DOHH2 (cell line): ENCODE measurements around the gene UNC5C.

Source experiments
- H3F3A ChIP-seq: fragments of 200-600 bp; sonication (generic), shearing (Covaris generic); 2 replicates; pipeline ENCODE4 v1.6.0; 2016; ENCODE audit warnings: antibody characterized with exemption, mild to moderate bottlenecking; ENCODE audit not compliant: control insufficient read depth, insufficient read depth
- H3K27ac ChIP-seq: fragments of 200-600 bp; sonication (generic); 2 replicates; pipeline ENCODE4 v1.5.1; 2014; ENCODE audit warnings: low read depth, mild to moderate bottlenecking, low read length, moderate library complexity
- H3K27me3 ChIP-seq: fragments of 200-600 bp; sonication (generic); 2 replicates; pipeline ENCODE4 v1.6.1; 2014; ENCODE audit warnings: mild to moderate bottlenecking, low read length, mixed read lengths; ENCODE audit not compliant: control insufficient read depth
- H3K36me3 ChIP-seq: fragments of 200-600 bp; sonication (generic); 2 replicates; pipeline ENCODE4 v1.6.1; 2014; ENCODE audit warnings: mild to moderate bottlenecking, low read length, moderate library complexity, mixed read lengths; ENCODE audit not compliant: control insufficient read depth
- H3K4me1 ChIP-seq: fragments of 200-600 bp; sonication (generic); 2 replicates; pipeline ENCODE4 v1.6.1; 2014; ENCODE audit warnings: mild to moderate bottlenecking, low read length, mixed read lengths; ENCODE audit not compliant: control insufficient read depth
- H3K4me2 ChIP-seq: fragments of 200-600 bp; sonication (generic); 2 replicates; pipeline ENCODE4 v1.6.0; 2014; ENCODE audit warnings: mild to moderate bottlenecking, low read length, moderate library complexity
- H3K4me3 ChIP-seq: fragments of 200-600 bp; sonication (generic); 2 replicates; pipeline ENCODE4 v1.5.1; 2014; ENCODE audit warnings: mild to moderate bottlenecking, low read length, mixed read lengths
- H3K79me2 ChIP-seq: fragments of 200-600 bp; sonication (generic); 2 replicates; pipeline ENCODE4 v1.6.1; 2014; ENCODE audit warnings: mild to moderate bottlenecking, low read length, mixed read lengths; ENCODE audit not compliant: control insufficient read depth
- H3K9me2 ChIP-seq: fragments of 200-600 bp; sonication (generic); replicated peaks from 2 replicates; pipeline ENCODE4 v1.6.1; 2014; ENCODE audit warnings: mild to moderate bottlenecking, low read length, mixed read lengths; ENCODE audit not compliant: control insufficient read depth
- H3K9me3 ChIP-seq: fragments of 200-600 bp; sonication (generic); 2 replicates; pipeline ENCODE4 v1.6.1; 2014; ENCODE audit warnings: antibody characterized with exemption, low read length, mixed read lengths; ENCODE audit not compliant: control insufficient read depth, insufficient read depth
- H4K20me1 ChIP-seq: fragments of 200-600 bp; sonication (generic); 2 replicates; pipeline ENCODE4 v1.6.0; 2014; ENCODE audit warnings: low read depth, mild to moderate bottlenecking, antibody characterized with exemption, low read length, moderate library complexity; ENCODE audit not compliant: control insufficient read depth, insufficient read depth
- CTCF ChIP-seq: fragments of 200-600 bp; sonication (generic); IDR thresholded peaks from one replicate; pipeline ENCODE4 v1.5.1; 2014; ENCODE audit warnings: antibody characterized with exemption, mild to moderate bottlenecking, low read depth, low read length; ENCODE audit not compliant: poor library complexity, severe bottlenecking
- EZH2phosphoT487 ChIP-seq: fragments of 200-600 bp; sonication (generic); IDR thresholded peaks from 2 replicates; pipeline ENCODE4 v1.6.1; 2017; ENCODE audit warnings: borderline replicate concordance, mild to moderate bottlenecking, antibody characterized with exemption, low read length, moderate library complexity, mixed read lengths

The UNC5C gene

DNA sequence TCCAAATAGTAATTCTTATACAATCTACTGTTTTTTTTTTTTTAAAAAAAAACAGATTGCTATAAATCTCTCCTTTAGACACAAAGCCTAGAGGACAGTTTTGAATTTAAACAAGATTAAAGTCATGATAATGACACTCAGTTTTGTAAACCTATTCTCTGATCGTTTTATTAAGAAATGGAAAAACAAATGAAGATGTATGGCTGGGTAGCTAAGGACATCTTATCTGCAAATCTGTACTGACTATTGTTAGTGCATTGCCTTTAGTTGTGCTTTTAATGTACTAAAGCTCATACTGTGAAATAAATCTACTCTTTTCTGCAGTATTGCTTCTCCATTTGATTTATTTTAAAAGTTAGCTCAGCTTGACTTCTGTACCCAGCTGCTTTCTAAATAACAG is 155.0 kb downstream of the UNC5C start:
- Histone ChIP-seq H3K9me3 (no peaks in the 10 kb centered on the region), H3K27me3 (no peaks in the 10 kb centered on the region), H3K27ac (no peak overlapping the region), H3F3A (no peaks in the 10 kb centered on the region), H3K9me2 (no peaks in the 10 kb centered on the region), H3K4me3 (no peak overlapping the region), H3K36me3 (no peaks in the 10 kb centered on the region), H4K20me1 (no peaks in the 10 kb centered on the region), H3K4me1 (no peaks in the 10 kb centered on the region), H3K79me2 (no peaks in the 10 kb centered on the region), H3K4me2 (no peak overlapping the region)
- TF ChIP-seq EZH2phosphoT487 (no peak), CTCF (no peak)

GRCh38 chr4:95388911-95389310 is 159.9 kb downstream of the UNC5C start:
- no peaks in the 10 kb centered on the region for H3K79me2 ChIP-seq
- no peak for TF ChIP-seq EZH2phosphoT487
- no peak for TF ChIP-seq CTCF
- H3K27ac ChIP-seq: no peak overlapping the region
- H3F3A ChIP-seq: no peaks in the 10 kb centered on the region
- no peaks in the 10 kb centered on the region for H3K9me2 ChIP-seq
- no peaks in the 10 kb centered on the region for H4K20me1 ChIP-seq
- H3K36me3 ChIP-seq: no peaks in the 10 kb centered on the region
- H3K27me3 ChIP-seq: no peaks in the 10 kb centered on the region
- no peaks in the 10 kb centered on the region for H3K4me1 ChIP-seq
- H3K4me2 ChIP-seq: no peak overlapping the region
- H3K9me3 ChIP-seq: no peaks in the 10 kb centered on the region
- H3K4me3 ChIP-seq: no peak overlapping the region

DNA sequence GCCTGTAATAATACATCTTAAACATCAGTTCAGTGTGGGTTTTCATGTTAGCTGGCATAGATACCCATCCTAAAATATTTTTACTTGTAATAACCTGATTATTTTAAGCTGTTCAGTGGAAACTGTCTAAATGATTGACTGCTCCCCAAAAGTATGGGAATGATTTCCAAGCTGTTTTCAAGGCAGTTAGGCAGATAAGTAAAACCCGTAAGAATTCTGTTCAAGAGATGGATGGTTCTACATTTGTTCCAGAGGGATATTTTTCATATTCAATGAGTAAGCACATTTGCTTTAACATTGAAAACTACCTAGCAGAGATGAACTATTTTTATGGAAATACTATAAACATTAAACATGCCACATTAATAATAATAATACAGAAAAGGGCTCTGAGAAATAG is 161.1 kb downstream of the UNC5C start:
- Histone ChIP-seq H3F3A (no peaks in the 10 kb centered on the region), H3K4me2 (no peak overlapping the region), H3K9me3 (no peaks in the 10 kb centered on the region), H3K27ac (no peak overlapping the region), H3K9me2 (no peaks in the 10 kb centered on the region), H4K20me1 (no peaks in the 10 kb centered on the region), H3K36me3 (no peaks in the 10 kb centered on the region), H3K27me3 (no peaks in the 10 kb centered on the region), H3K4me3 (no peak overlapping the region), H3K4me1 (no peaks in the 10 kb centered on the region), H3K79me2 (no peaks in the 10 kb centered on the region)
- TF ChIP-seq EZH2phosphoT487: no peak
- no peak for TF ChIP-seq CTCF

DNA sequence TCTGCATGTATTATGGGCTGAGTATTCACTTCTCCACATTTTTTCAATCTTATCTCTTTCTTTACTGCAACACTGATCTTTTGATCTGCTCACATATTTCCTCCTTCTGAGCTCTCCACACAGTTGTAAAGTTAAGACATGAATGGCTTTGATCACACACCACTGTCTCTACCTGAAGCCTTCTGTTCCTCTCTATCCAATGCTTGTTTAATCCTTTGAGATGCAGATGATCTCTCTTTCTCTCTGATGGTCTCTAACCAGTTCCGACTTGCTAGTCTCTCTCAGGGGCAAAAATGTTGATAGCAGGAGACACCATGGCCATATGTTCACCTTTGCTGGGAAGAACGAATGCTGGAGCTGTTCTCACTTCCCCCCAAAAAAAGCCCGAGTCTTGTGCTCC is 162.4 kb downstream of the UNC5C start:
- Histone ChIP-seq H3K9me2 (no peaks in the 10 kb centered on the region), H3K4me3 (no peak overlapping the region), H3K27ac (no peak overlapping the region), H3K79me2 (no peaks in the 10 kb centered on the region), H3K27me3 (no peaks in the 10 kb centered on the region), H4K20me1 (no peaks in the 10 kb centered on the region), H3K4me1 (no peaks in the 10 kb centered on the region), H3K9me3 (no peaks in the 10 kb centered on the region), H3K36me3 (no peaks in the 10 kb centered on the region), H3F3A (no peaks in the 10 kb centered on the region), H3K4me2 (no peak overlapping the region)
- TF ChIP-seq CTCF: no peak
- no peak for TF ChIP-seq EZH2phosphoT487
